ENCODE data around the gene COA4.
"Not testable (repeated sequence)": the region's sequence is repeated elsewhere in the genome, so short reads cannot be mapped to it uniquely, and the experiment has no call there.

COA4 gene

DNA sequence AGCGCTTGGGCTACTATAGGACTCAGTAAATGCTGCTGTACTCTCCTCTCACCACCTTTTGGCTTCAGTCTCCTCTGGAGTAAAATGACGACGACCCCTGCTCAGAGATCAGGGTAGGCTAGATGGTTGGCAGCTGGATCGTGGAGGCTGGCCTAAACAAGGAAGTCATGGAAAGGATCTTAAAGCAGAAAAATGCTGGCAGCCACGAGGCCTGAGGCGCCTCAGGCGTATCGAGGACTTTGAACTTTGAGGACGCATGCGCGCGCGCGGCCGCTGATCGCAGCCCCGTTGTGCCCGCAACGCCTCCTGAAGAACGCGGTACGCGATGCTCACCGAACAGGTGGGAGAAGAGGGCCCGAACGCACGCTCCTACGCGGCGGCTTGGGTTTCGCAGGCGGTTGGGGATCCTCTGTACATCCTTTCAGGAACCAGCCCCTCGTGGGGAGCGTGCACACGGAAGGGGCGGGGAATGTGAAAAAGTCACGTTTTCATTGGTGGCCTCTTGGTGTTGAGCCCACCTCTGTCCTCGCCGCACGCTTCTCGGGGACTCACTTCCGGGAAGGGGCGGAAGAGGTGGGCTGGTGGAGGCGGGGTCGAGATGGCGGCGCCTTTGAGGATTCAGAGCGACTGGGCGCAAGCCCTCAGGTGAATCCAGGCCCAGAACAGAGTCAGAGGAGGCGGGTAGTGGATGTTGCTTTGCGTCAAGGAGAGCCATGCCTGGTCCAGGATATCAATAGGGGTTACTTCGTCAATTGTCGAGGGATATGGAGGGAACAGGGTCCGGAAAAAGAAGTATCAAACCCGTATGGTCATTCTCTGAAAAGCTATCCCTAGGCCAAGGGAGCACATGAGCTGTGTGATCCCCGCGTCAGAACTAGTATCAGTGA lies at the start of gene COA4, which contains the start of gene PAAF1:
Gene COA4, minus strand, starts transcription at position 423 of the 887 bp plus-strand sequence. CDS start 3,468 bp downstream, outside the sequence.
Gene PAAF1, plus strand, starts transcription at position 576 of the 887 bp plus-strand sequence. Its CDS starts 23 bp downstream, at position 599.
- peak; percentile 94 to 96 for DNase-seq

DNA sequence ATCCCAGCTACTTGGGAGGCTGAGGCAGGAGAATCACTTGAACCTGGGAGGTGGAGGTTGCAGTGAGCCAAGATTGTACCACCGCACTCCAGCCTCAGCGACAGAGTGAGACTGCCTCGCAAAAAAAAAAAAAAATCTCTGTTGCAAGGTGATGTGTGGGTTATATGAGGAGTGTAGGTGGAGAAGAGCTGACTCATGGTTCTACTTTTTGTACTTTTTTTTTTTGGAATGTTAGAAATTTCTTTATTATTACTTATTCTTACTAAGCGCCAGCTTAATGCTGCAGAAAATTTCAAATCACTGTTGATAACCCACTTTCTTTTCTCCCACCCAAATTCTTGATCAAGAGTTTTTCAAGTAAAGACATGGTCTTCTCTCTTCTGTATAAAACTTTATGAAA lies 44.5 kb upstream of the COA4 start:
- no peak for DNase-seq

DNA sequence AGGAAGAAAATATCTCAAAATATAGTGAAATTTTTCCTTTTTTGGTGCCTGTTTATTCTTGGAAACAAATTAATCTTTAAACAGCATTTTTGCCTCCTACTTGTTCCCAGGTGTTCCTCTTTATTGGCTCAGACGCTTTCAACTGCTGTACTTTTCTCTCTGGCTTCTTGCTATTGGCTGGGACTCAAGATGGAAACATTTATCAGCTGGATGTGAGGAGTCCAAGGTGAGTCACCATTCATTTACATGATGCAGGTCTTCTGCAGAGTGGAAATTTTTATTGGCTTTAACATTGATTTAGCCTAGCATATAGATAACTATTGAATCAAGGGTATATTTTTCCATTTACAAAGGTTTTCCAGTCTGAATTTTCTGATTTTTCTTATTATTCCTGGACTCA lies 39.8 kb upstream of the COA4 start:
- DNase-seq: no peak

DNA sequence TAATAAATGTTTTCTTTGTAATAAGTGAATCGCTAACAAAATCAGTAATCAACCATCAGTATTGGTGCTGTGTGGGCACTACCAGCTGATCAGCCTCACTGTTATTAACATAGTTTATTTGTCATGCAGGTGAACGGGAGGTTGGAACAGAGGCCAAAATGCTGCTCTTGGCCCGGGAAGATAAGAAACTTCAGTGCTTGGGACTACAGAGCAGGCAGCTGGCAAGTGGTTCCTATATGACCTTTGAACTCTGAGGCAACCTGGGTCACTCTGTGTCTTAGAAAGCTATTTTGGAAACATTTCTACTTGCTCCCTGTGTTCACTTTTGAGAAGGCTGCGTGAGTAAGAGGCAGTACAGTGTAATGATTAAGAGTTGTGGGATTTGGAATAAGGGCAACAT lies 37.6 kb upstream of the COA4 start:
- DNase-seq: no peak

DNA sequence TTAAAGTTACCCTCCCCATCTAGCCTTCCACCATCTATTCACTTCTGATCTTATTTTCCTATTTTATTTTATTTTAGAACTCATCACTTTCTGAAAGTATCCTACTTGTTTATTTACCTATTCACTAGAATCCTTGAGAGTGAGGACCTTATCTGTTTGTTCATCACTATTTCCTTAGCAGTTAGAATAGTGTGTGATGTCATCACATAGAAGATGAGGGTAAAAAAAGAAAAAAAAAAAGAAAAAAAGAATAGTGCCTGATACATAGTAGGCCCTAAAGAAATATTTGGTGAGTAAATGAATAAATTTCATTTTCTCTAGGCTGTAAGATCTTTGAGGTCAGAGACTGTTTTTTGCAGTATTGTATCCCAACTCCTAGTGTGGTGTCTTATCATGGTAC lies 36.8 kb upstream of the COA4 start:
- DNase-seq: no peak

DNA sequence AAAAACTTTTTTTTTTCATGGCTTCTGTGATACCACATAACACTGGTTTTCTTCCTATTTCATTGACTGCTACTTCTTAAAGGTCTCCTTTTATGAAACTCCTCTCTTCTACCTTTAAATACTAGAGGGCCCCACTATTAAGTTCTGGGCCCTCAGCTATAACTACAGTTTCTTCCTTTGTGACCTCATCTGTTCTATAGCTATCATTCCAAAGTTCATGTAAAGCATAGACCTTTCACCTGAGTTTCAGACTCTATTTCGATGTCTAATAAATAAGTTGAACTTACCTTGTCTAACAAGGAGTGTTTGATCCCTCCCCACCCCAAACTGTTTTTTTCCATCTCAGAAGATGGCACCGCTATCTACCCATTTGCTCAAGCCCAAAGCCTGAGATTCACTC lies 35.4 kb upstream of the COA4 start:
- no peak for DNase-seq

DNA sequence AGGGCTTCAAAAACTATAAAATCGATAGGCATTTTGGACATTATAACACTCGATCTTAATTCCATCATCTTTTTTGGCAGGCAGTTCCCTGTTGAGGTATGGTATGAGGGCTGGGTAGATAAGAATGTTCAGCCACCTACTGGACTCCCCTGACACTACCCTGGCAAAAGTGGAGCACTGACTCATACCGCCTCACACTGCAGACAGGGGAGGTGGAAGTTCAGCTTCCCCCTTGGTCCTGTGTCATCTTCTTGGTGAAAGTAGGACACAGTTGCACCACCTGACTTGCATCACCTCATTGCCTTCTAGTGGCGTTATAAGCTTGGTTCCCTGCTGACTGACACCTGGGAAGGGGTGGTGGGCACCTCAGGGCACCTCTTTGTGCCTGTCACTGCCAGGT lies 30.5 kb upstream of the COA4 start:
- no peak for DNase-seq

DNA sequence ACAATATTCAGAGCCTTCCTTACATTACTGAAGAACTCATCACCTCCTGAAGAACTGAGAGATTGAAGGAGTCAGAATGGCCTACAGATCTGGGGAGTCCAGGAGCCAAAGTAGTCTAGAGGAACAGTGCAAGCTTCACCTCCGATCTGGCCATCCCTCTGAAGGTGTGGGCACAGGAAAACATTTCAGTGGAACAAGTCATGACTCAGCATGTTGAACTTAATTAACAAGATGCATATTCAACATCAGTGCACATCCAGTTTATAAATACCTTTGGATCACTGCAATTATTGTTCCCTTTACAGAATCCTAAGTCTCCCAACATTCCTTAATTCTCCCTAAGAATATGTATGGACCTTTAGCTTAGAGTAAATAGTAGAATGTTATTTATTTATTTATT lies 25.7 kb upstream of the COA4 start:
- DNase-seq: no peak

DNA sequence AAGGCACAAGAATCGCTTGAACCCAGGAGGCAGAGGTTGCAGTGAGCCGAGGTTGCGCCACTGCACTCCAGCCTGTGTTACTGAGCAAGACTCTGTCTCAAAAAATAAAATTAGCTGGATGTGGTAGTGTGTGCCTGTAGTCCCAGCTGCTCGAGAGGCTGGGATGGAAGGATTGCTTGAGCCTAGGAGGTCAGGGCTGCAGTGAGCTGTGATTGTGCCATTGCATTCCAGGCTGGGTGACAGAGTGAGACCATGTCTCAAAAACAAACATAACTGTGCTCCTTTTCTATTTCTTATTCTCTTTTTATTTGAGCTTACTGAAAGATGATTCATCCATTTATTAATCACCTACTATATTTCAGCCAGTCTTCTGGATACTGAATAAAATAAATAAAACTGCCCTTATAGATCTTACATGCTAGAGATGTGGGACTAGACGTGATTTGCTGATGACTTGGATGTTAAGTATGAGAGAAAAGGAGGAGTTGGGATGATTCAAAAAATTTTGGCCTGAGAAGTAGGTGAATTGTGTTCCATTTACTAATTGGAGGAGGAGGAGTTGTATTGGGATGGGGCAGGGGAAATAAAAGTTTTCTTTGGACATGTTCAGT lies 18.2 kb upstream of the COA4 start:
- no peak for DNase-seq

DNA sequence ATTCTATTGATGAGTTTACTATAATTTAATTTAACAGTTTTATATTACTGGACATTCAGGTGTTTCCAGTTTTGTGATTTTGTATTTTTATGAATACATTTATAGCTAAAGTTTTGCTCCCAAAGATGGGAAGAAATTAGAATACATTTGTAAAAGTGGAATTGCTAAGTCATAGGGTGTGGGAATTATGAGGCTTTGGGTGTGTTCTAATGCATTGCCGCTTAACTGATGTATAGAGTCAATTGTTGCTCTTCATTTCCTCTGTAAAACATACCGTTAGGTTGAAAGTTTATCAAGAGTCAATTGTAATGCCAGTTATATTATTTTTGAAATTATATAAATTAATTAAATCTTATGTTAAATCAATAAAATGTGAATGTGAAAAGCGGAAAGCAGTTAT lies 16.4 kb upstream of the COA4 start:
- DNase-seq: no peak

DNA sequence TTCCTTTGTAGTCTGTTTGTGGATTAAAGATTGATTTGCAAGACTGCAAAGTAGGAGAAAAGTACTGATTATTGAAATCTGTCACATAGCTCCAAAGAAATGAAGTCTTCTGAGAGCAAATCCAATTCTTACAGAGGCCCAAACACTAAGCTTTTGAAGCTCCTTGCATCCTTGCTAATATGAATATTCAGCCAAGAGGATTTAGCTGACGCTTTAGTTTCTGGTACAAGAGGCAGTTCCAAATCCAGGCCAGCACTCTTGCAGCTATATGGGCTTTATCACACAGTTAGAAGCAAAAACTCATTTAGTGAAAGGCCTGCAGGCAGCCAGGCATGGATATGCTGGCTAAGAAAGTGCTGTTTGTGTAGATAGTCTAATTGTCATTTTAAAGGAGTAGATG lies 12.9 kb upstream of the COA4 start:
- no peak for DNase-seq

DNA sequence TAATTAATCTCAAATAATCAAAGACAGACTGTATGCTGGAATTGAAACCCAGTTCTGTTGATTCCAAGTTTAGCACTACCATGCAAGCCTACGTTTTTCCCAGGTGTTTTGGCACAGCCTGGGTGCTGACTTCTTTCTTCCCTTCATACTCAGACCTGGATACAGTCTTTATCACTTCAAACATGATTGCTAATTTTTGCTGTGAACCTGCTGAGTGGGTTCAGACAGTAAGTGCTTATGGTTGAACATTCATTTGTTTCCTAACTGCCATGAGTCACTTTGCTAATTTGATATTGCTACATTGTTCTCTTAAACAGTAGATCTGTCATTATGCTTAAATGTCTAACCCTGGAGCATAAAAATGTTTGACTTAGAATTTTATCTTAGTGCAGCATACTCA lies 12.4 kb upstream of the COA4 start:
- no peak for DNase-seq

DNA sequence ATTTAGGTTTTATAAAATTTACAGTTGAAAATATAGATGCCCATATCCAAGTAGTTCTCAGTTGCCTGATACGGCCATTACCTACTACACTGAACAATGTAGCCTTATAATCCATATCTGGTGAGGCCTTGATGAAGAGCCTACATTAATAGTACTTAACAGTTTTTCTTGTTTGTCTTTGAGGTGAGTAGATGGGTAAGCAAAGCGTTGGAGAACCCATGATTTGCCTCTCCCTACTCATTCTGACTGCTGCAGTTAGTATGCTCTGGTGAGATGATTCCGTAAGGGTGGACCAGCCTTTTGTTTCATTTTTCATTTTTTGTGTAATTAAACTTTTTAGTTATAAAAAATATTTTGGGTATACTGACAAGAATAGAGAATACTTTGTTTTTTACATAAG lies 11.6 kb upstream of the COA4 start:
- DNase-seq: no peak

DNA sequence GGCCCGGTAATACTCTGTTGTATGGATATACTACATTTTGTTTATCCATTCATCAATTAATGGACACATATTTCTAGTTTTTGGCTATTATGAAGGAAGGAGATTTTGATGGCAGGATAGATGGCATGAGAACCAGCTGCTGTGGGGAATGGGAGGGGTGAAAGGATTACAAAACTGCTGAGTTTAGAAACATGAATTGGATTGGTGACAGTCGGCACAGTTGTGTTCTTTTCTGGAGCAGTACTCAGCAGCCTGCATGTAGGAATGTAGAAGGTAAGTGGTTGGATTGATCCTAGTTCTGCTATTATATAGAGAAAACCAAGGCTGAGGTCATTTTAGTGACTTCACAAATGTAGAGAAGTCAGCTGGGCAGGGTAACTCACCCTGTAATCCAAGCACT lies 7.2 kb upstream of the COA4 start:
- DNase-seq: no peak

DNA sequence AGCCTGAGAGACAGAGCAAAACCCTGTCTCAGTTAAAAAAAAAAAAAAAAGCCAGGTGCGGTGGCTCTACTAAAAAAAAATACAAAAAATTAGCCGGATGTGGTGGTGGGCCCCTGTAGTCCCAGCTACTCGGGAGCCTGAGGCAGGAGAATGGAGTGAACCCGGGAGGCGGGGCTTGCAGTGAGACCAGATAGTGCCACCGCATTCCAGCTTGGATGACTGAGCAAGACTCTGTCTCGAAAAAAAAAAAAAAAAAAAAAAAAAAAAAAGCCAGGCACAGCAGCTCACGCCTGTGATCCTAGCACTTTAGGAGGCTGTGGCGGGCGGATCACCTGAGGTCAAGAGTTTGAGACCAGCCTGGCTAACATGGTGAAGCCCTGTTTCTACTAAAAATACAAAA lies 3.8 kb upstream of the COA4 start:
- DNase-seq: not testable (repeated sequence)

DNA sequence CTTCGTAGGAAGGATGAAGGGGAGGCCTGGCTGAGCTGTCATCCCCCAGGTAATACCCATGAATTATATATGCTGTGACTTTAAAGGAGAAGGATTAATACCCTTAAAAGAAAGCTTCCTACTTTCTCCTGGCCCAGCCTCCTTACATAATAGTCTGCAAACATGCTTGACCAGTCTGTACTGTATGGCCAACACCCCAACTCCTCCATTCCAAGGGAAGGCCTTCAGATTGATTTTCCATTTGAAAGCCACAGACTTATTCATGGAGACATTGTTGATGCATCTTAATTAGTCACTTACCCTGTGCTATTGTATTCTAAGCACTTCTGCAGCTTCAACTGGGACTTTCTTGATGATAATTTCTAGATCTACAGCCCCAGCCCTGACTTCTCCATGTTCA lies 2.1 kb upstream of the COA4 start:
- DNase-seq: no peak

DNA sequence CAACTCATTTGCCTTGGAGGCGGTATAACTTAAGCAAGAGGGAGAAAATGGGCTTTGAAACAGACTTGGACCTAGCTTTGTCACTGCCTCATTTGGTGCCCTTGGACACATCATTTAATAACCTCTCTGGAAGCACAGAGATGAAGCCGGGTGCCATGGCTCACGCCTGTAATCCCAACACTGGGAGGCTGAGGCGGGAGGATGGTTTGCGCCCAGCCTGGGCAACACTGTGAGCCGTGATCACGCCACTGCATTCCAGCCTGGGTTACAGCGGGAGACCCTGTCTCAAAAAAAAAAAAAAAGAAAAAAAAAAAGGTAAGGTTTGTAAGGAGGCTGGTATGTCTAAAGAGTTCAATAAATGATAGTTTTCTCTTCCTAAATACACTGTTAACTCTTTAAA lies 806 bp downstream of the COA4 start:
- no peak for DNase-seq

DNA sequence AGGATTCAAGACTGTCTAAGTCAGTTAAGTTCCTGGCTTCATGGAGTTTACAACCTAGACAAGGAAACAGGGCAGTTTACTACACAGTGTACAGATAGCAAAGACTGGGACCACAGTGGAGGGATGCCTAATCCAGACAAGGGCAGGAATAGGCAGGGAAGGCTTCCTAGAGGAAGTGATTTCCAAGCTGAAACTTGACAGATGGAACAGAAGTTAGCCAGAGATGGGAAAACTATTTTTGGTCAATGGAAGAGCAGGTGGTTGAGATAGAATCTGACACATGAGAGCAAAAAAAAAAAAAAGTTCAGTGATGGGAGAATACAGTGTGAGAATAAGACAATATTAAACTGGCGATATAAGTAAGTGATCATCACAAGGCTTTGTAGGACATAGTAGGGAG lies 1.3 kb downstream of the COA4 start:
- no peak for DNase-seq

DNA sequence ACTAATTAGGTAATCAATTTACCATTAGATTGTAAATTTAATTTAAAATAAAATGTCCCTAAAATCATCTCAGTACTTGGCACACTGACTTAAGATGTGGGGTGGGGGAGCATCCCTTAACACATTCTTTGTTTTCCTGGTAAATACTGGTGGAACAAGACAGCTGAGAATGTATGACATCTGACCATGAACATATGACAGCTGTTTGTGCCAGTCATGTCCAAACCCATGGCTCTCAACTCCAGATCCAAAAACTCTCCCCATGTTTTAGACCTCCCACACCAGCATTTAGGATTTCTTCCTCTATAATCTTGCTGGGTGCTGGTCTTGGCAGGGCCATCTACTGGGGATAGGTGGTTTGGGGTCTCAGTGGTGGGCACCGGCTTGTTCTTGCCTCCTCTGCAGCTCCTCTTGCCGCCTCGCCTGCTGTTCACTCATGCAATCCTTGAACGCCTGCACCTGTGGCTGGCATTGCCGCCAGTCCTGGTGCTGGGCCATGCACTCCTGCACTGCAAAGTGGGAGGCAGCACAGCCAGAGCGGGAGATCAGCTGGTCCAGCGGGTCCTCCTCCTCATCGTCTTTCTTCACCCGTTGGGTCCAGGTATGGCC lies 3.8 kb downstream of the COA4 start:
- DNase-seq: no peak

DNA sequence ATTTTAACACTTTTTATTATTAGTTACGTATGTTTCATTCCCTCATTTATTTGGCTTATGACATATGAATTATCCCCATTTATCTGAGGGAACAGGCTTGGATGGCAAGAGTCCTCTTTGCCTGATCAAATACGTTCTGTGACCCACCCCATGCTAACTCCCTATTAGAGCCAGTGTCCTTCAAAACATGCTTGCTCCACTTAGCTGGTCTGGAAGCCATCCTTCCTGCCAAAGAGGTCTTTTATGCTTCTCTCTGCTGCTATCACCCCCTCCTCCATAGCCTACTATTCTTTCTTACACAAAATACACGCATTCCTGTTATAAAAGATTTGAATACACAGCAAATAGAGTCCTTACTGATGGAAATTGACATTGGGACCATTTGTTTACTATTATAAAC lies 6.4 kb downstream of the COA4 start:
- no peak for DNase-seq

DNA sequence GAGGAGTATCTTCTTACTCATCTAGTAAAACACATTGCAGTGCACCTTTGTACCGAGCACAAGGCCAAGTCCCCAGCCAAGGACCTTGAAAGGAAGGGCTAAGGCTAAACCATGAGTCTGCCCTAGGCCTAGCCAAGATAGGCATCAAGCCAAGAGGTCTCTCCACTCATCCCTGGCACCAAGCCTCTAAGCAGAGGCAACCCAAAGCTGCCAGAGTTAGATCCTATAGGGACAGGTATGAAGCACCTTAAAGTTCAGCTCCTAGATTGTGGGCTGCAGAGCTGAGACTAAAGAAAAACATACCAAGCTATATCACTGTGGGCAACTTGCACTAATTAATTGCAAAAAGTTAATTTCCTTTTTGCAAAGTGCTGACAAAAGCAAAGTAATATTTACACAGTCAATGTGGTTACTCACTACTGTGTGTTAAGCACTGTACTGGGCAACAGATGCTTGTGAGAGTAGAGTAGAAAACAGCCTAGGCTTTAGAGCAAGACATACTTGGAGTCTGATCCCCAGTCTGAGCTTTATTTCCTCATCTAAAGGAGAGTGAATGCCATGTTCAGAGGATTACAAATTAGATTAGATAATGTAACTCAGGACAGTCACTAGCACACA lies 7.2 kb downstream of the COA4 start:
- no peak for DNase-seq

DNA sequence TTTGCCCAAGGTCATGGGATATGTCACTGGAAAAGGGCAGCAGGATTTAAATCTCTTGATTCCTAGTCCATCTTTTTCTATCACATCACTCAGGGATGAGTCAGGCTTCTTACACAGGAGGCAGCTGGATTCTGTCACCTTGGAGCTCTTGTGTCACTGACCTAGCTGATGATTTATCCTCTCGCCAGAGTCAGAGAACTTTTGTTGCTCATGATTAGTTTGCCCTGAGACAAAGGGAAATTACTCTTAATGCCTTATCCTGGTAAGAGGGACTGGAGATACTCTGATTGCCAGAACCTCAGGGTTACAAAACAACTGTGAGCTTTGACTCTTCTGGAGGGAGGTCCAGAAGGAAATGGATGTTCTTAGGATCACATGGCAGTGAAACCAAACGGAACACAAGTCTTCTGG lies 10.1 kb downstream of the COA4 start:
- no peak for DNase-seq

DNA sequence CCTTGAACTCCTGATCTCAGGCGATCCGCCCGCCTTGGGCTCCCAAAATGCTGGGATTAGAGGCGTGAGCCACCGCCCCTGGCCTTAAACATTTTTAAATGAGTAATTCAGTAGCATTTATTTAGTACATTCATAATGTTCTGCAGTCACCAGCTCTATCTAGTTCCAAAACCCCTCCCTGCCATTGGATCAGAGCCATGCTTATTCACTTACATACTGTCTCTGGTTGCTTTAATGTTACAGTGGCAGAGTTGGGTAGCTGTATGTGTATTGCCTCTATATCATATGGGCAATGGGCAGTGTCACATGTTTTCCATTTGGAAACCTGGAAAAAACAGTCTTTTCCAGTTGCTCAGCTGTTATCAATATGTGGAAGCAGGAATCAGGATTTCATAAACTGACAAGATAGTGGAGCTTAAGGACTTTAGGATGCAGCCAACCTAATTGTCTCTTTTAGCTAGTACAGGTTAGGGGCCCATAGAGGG lies 10.5 kb downstream of the COA4 start:
- DNase-seq: no peak

Measured in CD4-positive, alpha-beta T cell treated with Interferon alpha-2 for 1 hour (primary cell).